ENCODE measurements around the gene BCAS3.

The BCAS3 gene

DNA sequence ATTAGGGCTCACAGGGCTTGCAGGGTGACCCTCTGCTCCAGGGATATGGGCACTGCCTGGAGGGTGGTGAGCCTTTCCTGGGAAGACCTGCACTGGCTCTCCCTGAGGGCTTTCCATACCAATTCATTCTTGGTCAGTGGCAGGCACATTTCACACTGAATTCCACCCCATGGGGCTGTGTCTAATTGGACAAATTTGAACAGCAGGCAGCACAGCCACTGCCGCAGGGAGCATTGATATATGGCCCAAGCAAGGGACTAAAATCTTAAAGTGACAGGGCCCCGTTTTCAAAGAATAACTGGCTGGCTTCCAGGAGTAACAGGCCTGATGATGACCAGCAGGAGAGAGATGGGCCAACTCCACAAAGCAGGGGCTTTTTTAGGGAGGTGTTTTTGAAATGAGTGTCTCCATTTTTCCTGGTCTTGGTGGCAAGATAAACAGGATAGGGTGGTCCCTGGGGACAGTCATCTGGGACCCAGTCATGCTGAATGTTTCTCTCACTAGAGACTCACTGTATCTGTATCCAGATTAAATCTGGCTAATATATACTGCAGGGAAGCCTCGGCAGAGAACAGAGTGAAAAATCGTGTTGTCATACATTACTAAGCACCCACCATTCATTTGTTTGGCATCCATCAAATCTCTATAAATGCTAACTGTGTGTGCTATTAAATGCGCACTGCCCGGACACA lies 647.9 kb downstream of the BCAS3 start:
- TF ChIP-seq, protein P1, sequence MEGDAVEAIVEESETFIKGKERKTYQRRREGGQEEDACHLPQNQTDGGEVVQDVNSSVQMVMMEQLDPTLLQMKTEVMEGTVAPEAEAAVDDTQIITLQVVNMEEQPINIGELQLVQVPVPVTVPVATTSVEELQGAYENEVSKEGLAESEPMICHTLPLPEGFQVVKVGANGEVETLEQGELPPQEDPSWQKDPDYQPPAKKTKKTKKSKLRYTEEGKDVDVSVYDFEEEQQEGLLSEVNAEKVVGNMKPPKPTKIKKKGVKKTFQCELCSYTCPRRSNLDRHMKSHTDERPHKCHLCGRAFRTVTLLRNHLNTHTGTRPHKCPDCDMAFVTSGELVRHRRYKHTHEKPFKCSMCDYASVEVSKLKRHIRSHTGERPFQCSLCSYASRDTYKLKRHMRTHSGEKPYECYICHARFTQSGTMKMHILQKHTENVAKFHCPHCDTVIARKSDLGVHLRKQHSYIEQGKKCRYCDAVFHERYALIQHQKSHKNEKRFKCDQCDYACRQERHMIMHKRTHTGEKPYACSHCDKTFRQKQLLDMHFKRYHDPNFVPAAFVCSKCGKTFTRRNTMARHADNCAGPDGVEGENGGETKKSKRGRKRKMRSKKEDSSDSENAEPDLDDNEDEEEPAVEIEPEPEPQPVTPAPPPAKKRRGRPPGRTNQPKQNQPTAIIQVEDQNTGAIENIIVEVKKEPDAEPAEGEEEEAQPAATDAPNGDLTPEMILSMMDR (IDR thresholded peaks at IDR 0.05; ENCODE audit: low read depth, low read length, missing control alignments), result no peak
- in situ Hi-C loops (cut with HindIII; ENCODE audit: low sequenced_read_pairs), result loop anchor here (5.0 kb wide), 2 partner anchors 42 to 63 kb away; no protein-coding TSS in a partner anchor
- no peak for DNase-seq (ENCODE audit: low read depth)
- no peak overlapping the region for H3K4me3 ChIP-seq (ENCODE audit: low read depth, low read length)

DNA sequence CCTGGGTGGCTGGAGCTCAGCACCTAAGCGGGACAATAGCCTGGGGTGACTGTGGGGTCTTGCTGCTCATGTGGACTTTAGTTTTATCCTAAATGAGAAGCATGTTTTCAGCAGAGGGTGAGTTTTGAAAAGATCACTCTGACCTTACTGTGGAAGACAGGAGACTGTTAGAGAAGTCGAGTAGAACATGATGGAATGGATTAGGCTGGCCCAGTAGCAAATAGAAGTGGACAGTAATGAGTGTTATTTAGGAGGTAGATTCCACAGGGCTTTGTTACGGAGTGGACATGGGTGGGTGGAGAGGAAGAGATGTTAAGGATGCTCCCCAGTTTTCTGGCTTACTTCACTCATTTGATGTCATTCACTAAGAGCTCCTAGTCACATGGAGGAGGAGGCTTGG lies 648.7 kb downstream of the BCAS3 start:
- TF ChIP-seq, protein P1 (IDR thresholded peaks at IDR 0.05; ENCODE audit: low read depth, low read length, missing control alignments), result no peak

DNA sequence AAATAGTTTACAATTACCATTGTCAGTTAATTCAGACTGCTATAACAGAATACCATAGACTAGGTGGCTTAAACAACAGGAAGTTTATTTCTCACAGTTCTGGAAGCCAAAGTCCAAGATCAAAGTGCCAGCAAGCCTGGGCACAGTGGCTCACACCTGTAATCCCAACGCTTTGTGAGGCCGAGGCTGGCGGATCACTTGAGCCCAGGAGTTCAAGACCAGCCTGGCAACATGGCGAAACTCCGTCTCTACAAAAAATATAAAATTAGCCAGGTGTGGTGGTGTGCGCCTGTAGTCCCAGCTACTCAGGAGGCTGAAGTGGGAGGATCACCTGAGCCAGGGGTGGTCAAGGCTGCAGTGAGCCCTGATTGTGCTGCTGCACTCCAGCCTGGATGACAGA lies 650.7 kb downstream of the BCAS3 start:
- in situ Hi-C loops (cut with HindIII; ENCODE audit: low sequenced_read_pairs), result loop anchor here (5.0 kb wide), 2 partner anchors 39 to 66 kb away; no protein-coding TSS in a partner anchor
- no peak overlapping the region for H3K4me3 ChIP-seq (ENCODE audit: low read depth, low read length)
- no peak for DNase-seq (ENCODE audit: low read depth)
- TF ChIP-seq, protein P1 (IDR thresholded peaks at IDR 0.05; ENCODE audit: low read depth, low read length, missing control alignments), result no peak

More for the DNA sequence above, 648.7 kb downstream of the BCAS3 start:
- in situ Hi-C loops (cut with HindIII; ENCODE audit: low sequenced_read_pairs), result loop anchor here (5.0 kb wide), 2 partner anchors 41 to 64 kb away; no protein-coding TSS in a partner anchor
- H3K4me3 ChIP-seq (ENCODE audit: low read depth, low read length), result no peak overlapping the region
- DNase-seq (ENCODE audit: low read depth), result no peak

DNA sequence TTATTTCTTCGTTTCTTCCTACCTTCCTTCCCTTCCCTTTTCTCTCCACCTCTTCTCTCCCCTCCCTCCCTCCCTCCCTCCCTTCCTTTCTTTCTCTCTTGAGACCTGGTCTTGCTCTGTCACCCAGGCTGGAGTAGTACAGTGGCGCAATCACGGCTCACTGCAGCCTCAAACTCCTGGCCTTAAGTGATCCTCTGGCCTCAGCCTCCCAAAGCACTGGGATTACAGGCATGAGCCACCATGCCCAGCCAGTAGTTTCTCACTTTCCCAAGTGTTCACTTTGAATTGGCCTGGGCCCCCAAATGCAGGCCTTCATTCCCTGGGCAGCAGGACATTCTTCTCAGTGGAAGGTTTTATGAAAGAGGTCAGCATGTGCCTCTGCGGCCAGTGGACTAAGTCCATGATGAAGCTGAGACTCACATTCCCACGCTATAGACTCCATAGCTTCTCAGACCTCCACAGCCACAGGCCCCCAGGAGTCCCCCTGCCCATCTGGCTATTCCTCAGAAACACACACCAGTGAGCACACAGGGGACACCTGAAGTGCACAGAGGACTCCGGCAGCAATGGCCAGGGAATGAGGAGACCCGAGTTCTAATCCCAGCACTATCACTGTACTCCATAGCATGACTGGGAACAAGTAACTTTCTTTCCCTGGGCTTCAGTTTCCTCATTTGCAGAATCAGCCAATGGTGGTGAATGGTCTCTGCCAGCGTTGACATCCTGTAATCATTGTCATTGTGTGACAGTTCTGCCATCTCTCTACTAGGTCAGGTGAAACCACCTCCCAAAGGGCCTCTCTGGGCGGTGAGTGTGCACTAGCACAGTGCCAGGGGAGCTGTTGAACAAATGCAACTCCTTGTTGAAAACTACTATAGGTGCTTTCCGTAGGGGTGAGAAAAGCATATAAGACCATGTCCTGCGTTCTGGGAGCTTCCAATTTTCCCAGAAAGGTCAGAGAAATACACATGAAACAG lies 652.8 kb downstream of the BCAS3 start:
- no peak for DNase-seq (ENCODE audit: low read depth)
- no peak overlapping the region for H3K4me3 ChIP-seq (ENCODE audit: low read depth, low read length)
- TF ChIP-seq, protein P1 (IDR thresholded peaks at IDR 0.05; ENCODE audit: low read depth, low read length, missing control alignments), result no peak
- in situ Hi-C loops (cut with HindIII; ENCODE audit: low sequenced_read_pairs), result no loop called here

DNA sequence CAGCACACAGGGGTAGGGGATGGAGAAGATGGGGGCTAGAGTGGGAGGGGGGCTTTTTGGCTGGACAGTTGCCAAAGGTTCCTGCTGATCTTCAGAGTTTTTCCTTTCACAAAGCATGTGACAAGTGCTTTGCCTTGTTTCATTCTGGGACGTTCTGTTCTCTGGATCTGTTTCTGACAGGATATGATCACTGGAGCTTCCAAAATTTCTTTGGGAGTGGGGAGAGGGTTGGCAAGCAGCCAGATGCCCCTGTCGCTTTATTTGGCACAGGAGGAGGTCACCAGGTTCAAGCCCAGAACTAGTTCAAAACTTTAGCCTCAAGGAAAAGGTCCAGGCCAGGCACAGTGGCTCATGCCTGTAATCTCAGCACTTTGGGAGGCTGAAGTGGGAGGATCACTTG lies 653.5 kb downstream of the BCAS3 start:
- no peak overlapping the region for H3K4me3 ChIP-seq (ENCODE audit: low read depth, low read length)
- in situ Hi-C loops (cut with HindIII; ENCODE audit: low sequenced_read_pairs), result no loop called here
- TF ChIP-seq, protein P1 (IDR thresholded peaks at IDR 0.05; ENCODE audit: low read depth, low read length, missing control alignments), result no peak
- DNase-seq (ENCODE audit: low read depth), result no peak

DNA sequence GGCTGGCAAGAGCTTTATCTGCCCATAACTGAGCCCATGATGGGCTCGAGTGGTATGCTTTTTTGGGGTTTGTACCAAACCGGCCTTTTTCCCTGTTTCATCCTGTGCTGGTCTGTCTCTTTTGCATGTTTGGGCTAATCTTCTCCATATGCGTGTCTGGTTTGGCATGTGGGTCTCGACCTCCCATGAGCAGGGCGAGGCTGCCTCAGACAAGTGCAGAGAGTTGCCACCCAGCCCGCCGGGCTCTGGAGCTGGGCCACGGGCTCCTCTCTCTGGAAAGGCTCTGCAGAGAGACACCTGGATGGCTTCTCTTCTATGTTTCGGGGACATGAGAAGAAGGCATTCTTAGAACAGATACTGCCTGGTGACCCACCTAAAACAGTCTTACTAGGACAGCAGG lies 654.2 kb downstream of the BCAS3 start:
- in situ Hi-C loops (cut with HindIII; ENCODE audit: low sequenced_read_pairs), result no loop called here
- H3K4me3 ChIP-seq (ENCODE audit: low read depth, low read length), result no peak overlapping the region
- DNase-seq (ENCODE audit: low read depth), result no peak
- TF ChIP-seq, protein P1 (IDR thresholded peaks at IDR 0.05; ENCODE audit: low read depth, low read length, missing control alignments), result no peak

Data from astrocyte of the cerebellum (primary cell).